Amniotic stem cell (primary cell): ENCODE measurements around the gene JMJD6.
"Not testable (repeated sequence)": the region's sequence is repeated elsewhere in the genome, so short reads cannot be mapped to it uniquely, and the experiment has no call there.

Experiments used
- DNase-seq: peaks from one replicate; lab custom pipeline; 2025; lab: John Stamatoyannopoulos, UW

The JMJD6 gene

DNA sequence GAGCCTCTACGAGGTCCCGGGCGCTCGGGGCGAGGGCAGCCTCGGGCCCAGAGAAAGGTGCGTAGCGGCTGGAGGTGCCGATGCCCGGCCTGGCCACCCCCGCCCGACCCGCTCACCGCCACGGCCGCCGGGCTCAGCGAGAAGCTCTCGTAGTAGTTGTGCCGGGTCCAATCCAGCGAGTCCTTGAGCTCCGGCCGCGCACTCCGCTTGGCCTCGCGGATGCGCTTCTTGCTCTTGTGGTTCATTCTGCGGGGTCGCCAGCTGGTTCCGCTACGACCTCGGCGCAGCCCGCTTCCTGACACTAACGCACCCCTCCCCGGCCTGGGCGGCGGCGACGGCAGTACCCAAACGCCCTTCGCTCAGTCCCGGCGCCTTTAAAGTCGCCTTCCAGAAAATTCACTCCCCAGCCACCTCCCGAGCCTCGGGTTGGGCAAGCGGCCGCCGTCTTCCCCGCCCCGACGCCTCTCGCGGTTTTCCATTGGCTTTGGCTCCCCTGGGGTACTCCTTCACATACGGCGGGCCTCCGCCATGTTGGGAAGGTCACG is at the start of gene JMJD6:
Gene JMJD6, minus strand, starts transcription at position 376 of the 545 bp plus-strand sequence. Its CDS starts 131 bp downstream, at position 245.
- peak; percentile 85 for DNase-seq

GRCh38 chr17:76775021-76775600 is 48.7 kb upstream of the JMJD6 start:
- DNase-seq, result no peak

- peak; percentile 59 for DNase-seq
These were observed 46.6 kb upstream of the JMJD6 start for GRCh38 chr17:76772842-76773525.

- no peak for DNase-seq
These were observed 32.2 kb upstream of the JMJD6 start for GRCh38 chr17:76758570-76758969.

DNA sequence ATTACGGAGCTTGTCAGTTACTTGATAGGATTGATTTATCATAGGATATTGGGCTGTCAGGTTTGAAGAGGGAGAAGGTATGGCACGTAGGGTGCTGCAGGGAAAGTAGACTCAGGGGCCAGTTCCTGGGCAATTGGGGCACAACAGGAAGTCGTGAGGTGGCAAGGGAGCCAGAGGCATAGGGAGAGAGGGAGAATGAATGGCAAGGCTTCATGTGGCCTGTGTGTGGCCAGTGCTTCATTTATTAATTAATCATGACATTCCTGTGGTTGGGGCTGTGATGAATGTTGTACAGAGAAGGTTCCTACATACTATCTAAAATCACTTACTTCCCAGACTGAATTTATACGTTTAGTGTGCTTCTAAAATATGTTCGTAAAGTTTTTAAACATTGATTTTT is 30.9 kb upstream of the JMJD6 start:
- DNase-seq, result no peak

- DNase-seq, result no peak
These were observed 28.9 kb upstream of the JMJD6 start for GRCh38 chr17:76755285-76755684.

GRCh38 chr17:76753061-76753961 is 26.9 kb upstream of the JMJD6 start:
- no peak for DNase-seq

GRCh38 chr17:76752006-76752405 is 25.6 kb upstream of the JMJD6 start:
- no peak for DNase-seq

GRCh38 chr17:76751416-76751993 is 25.1 kb upstream of the JMJD6 start:
- no peak for DNase-seq

- no peak for DNase-seq
These were observed 22.3 kb upstream of the JMJD6 start for GRCh38 chr17:76748657-76749056.

DNA sequence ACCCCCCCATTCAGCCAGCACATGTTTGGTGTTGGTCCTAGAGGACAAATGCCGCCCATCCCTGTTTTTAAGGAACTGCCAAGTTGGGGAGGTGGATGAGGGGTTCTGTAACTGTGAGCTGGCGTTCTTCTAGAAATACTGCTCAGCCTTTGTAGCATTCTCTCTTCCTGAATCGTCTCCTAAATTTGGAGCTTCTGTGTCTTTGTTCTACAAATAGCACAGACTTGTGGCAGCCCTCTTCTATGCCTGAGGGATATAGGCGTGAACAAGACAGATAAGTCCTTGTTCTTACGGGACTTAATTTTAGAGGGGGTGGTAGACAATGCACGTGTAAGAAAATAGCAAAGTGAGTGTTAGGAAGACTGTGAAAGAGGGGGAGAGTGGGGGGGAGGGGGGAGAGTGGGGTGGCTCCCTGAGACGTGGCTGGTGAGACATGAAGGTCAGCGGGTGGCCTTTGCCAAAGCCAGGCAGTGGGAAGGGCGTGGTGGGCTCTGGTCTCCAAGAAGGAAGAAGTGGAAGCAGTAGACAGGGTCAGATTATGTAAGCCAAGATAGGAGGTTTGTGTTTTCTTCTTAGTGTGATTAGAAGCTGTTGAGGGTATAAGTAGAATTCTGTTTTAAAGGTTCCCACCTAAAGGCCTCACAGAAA is 21.4 kb upstream of the JMJD6 start:
- no peak for DNase-seq

- not testable (repeated sequence) for DNase-seq
These were observed 19.4 kb upstream of the JMJD6 start for GRCh38 chr17:76745785-76746184.

GRCh38 chr17:76744747-76745146 is 18.3 kb upstream of the JMJD6 start:
- DNase-seq, result no peak

- DNase-seq, result no peak
These were observed 16.6 kb upstream of the JMJD6 start for GRCh38 chr17:76742958-76743357.

DNA sequence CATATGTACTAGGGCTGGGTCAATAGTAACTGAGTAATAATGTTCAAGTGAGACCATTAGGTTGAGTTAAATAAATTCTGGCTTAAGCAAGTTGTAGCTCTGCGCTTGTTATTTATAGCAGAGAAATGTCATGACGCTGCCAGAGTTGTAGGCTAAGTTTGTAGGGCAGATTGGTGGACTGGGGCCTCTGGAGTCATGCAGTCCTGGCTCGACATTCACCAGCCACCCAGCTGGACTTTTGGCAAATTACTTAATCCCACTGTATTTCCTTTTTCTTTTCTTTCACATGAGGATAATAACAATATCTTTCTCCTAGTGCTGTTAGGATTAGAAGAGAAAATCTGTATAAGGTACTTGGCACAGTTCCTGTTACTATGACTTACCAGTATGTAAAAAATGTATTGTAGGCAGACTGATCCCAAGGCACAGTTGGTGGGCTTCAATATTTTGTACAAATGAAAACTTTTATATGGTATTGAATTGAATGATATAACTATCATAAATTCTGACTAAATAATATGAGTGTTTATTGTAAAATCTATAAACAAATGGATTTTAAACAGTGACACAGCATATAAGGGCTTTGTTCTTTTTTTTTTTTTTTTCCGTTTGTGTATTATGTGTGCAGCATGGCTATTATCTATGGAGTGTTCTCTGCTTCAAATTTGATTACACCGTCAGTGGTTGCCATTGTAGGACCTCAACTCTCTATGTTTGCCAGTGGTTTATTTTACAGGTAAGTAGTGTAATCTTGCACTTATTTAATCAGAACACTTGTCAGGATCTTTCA is 14.1 kb upstream of the JMJD6 start:
- DNase-seq, result no peak

- not testable (repeated sequence) for DNase-seq
These were observed 13.2 kb upstream of the JMJD6 start for GRCh38 chr17:76739568-76740115.

- DNase-seq, result no peak
These were observed 12.1 kb upstream of the JMJD6 start for GRCh38 chr17:76738468-76738850.

DNA sequence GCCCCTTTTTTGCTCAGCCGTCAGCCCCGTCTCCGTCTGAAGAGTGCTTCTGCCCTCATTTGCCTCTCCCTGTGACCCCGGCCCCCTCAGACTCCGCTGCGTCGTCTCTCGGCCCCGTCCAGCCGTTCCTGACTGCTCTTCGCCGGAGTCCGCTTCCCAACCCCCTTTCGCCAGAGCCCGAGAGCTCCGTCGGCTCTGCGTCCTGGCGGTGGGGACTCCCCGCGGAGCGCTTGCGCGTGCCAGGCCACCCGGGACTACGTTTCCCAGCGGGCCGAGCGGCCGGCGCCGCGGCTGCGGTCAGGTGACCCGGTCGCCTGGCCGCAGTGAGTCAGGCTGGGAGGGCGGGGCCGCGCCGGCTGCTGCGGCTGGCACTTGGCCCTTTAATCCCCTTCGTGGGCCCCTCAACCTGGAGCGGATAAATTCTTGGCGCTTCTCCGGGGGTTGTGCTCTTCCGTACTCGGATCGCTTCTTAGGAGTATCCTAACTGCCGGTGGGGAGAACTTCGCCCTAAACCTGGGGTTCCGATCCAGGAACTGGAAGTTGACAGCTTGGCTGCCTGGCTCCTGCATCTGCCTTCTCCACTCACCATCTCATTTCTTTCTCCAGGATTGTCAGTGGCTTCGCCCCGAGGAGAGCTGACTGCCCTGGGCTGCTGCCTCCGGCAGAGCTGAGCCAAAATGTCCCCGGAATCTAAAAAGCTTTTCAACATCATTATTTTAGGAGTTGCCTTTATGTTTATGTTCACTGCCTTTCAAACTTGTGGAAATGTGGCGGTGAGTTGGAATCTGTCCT is 11.5 kb upstream of the JMJD6 start, which contains the start of gene MFSD11:
Gene MFSD11, plus strand, starts transcription at position 444 of the 792 bp plus-strand sequence. Its CDS starts 234 bp downstream, at position 678.
- peak; percentile 88 for DNase-seq

DNA sequence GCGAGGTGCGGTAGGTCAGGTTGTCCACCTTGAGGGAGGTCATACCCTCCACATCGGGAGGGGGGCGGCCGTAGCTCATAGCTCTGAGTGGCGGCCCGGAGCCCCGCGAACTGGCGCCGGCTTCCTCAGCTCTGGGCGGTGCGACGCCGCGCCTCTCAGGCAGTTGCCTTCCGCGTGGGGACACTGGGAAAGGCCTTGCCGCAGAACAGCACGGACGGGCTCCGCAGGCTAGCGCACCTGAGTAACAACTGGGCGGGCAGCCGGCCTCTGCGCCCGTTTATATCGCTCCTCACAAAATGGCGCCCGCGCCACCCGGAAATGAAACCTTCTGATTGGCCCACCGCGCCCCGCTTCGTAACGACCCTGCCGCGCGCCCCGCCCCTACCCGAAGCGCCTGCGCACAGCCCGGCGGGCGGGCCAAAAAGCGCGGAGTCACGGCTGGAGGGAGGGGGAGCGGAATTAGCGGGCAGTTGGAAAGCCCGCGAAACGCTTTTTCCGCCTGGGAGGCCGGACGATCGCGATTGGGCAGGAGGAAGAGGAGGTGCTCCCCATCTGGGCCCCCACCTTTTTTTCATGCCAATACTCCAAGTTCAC is 10.8 kb upstream of the JMJD6 start, which contains the start of gene SRSF2:
Gene SRSF2, minus strand, starts transcription at position 250 of the 594 bp plus-strand sequence. Its CDS starts 171 bp downstream, at position 79.
- peak; percentile 96 for DNase-seq
